ENCODE data around the gene ANKRD55. TPM values are rescaled to one million over a fixed set of nuclear protein-coding genes. Genes with fewer than 3 reads are reported as not detected.
"Not testable (repeated sequence)": the region's sequence is repeated elsewhere in the genome, so short reads cannot be mapped to it uniquely, and the experiment has no call there.

The ANKRD55 gene
- total and polyA plus RNA-seq, 2 donors (not counting 1 experiment from before 2014, with no cell fraction given): 0.07 TPM; not detected in 1

DNA sequence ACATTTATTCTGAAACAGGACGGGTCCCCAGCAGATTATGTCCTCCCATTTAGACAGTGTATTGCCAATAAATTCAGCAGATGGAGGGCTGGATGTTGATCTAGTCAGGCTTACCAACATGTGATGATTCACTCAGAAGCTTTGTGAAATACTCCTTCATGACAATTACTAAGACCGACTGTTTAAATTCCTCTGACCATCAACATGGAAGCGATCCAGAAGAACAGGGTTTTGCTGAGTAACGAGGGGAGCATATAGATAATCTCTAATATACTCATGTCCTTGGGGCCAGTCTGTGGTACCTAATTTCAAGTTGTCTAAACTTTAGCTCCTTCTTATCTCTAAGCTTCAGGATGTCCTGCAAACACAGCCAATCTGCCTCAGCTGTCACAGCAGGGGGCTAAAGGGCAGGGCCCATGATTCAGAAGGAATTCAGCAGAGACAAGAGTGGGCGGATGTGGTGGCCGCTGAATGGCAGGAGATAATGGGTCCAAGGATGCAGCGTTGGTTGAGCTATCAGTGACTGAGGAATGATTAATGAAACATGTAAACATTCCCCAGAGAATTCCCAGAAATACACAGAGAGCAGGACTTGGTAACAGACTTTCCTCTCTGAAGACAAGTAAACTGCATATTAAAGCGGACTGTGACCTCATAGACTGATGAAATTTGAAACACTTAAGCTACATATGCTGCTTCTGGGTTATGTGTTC, 109.4 kb downstream of the ANKRD55 start:
- DNase-seq: no peak
- Histone ChIP-seq H3K4me1 (ENCODE audit: control insufficient read depth in 2 of 2, insufficient read depth in 2 of 2, low read length in 2 of 2) (no peaks in the 10 kb centered on the region), H3K9ac (ENCODE audit: low read length) (no peak overlapping the region), H4K20me1 (ENCODE audit: control insufficient read depth, insufficient read depth, low read length, poor library complexity, severe bottlenecking) (no peaks in the 10 kb centered on the region), H3K79me2 (ENCODE audit: control insufficient read depth, insufficient read depth, low read length) (no peaks in the 10 kb centered on the region), H3K36me3 (replicated peaks in 1 of 2; ENCODE audit: control extremely low read depth in 1 of 2, control insufficient read depth in 1 of 2, extremely low read depth in 1 of 2, insufficient read depth in 2 of 2, low read length in 1 of 2) (no peaks in the 10 kb centered on the region), H3K27me3 (replicated peaks in 1 of 4; ENCODE audit: control extremely low read depth in 1 of 4, control insufficient read depth in 3 of 4, insufficient read depth in 4 of 4, low read length in 3 of 4) (peaks cover 0 to 6% (median 1%) of the 10 kb centered on the region in 4 experiments), H3K27ac (ENCODE audit: low read length in 2 of 2) (no peak overlapping the region), H3K4me3 (ENCODE audit: control extremely low read depth in 1 of 5, extremely low read depth in 1 of 5, insufficient read depth in 1 of 5, low read depth in 2 of 5, low read length in 4 of 5) (no peak overlapping the region), H3K4me2 (replicated peaks; ENCODE audit: low read depth, low read length, poor library complexity, severe bottlenecking) (no peak overlapping the region), H2AFZ (ENCODE audit: insufficient read depth, low read depth, low read length, poor library complexity, severe bottlenecking) (no peak overlapping the region), H3K9me3 (ENCODE audit: control extremely low read depth in 1 of 3, control insufficient read depth in 2 of 3, insufficient read depth in 1 of 3, low read length in 2 of 3) (peaks cover 0 to 4% (median 0%) of the 10 kb centered on the region in 3 donors)
- H3K4me3 Mint-ChIP-seq: no peak overlapping the region
- peaks cover 3% of the 10 kb centered on the region for H3K9me3 Mint-ChIP-seq (ENCODE audit: insufficient read depth)
- no peak overlapping the region for H3K27ac Mint-ChIP-seq
- CTCF ChIA-PET: no interaction called here
- intact Hi-C loops (cut with micrococcal nuclease): no loop called here
- 100% methylated on average over 1 of the region's 8 CpGs for WGBS (ENCODE audit: insufficient coverage)
- no peaks in the 10 kb centered on the region for H3K4me1 Mint-ChIP-seq
- POLR2A ChIA-PET: no interaction called here
- TF ChIP-seq, protein P1, sequence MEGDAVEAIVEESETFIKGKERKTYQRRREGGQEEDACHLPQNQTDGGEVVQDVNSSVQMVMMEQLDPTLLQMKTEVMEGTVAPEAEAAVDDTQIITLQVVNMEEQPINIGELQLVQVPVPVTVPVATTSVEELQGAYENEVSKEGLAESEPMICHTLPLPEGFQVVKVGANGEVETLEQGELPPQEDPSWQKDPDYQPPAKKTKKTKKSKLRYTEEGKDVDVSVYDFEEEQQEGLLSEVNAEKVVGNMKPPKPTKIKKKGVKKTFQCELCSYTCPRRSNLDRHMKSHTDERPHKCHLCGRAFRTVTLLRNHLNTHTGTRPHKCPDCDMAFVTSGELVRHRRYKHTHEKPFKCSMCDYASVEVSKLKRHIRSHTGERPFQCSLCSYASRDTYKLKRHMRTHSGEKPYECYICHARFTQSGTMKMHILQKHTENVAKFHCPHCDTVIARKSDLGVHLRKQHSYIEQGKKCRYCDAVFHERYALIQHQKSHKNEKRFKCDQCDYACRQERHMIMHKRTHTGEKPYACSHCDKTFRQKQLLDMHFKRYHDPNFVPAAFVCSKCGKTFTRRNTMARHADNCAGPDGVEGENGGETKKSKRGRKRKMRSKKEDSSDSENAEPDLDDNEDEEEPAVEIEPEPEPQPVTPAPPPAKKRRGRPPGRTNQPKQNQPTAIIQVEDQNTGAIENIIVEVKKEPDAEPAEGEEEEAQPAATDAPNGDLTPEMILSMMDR (IDR thresholded peaks at IDR 0.05): no peak
- TF ChIP-seq EZH2 (IDR thresholded peaks at IDR 0.05; ENCODE audit: borderline replicate concordance, insufficient read depth, low read depth, low read length, poor library complexity, severe bottlenecking): no peak
- H3K27me3 Mint-ChIP-seq: peaks cover 22% of the 10 kb centered on the region
- no peak for ATAC-seq (ENCODE audit: low read depth)

DNA sequence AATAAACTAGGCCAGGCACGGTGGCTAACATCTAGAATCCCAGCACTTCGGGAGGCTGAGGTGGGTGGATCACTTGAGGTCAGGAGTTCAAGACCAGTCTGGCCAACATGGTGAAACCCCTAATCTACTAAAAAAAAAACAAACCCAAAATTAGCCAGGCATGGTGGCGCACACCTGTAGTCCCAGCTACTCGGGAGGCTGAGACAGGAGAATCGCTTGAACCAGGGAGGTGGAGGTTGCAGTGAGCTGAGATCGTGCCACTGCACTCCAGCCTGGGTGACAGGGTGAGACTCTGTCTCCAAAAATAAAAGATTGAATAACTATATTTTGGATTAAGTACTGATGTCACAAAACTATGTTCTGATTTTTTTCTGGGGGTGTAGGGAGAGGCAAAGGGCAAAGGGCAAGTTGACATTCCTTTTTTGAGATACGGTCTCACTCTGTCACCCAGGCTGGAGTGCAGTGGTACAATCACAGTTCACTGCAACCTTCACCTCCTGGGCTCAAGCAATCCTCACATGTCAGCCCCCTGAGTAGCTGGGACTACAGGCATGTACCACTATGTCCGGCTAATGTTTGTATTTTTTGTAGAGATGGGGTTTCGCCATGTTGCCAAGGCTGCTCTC, 110.7 kb downstream of the ANKRD55 start:
- H3K79me2 ChIP-seq (ENCODE audit: control insufficient read depth, insufficient read depth, low read length); H4K20me1 ChIP-seq (ENCODE audit: control insufficient read depth, insufficient read depth, low read length, poor library complexity, severe bottlenecking); H3K36me3 ChIP-seq (replicated peaks in 1 of 2; ENCODE audit: control extremely low read depth in 1 of 2, control insufficient read depth in 1 of 2, extremely low read depth in 1 of 2, insufficient read depth in 2 of 2, low read length in 1 of 2); H3K9ac ChIP-seq (ENCODE audit: low read length); CTCF ChIA-PET; H3K9me3 Mint-ChIP-seq (ENCODE audit: insufficient read depth); H3K9me3 ChIP-seq (ENCODE audit: control extremely low read depth in 1 of 3, control insufficient read depth in 2 of 3, insufficient read depth in 1 of 3, low read length in 2 of 3); H3K4me3 ChIP-seq (ENCODE audit: control extremely low read depth in 1 of 5, extremely low read depth in 1 of 5, insufficient read depth in 1 of 5, low read depth in 2 of 5, low read length in 4 of 5); H3K4me2 ChIP-seq (replicated peaks; ENCODE audit: low read depth, low read length, poor library complexity, severe bottlenecking); H3K27ac ChIP-seq (ENCODE audit: low read length in 2 of 2); H3K4me3 Mint-ChIP-seq; intact Hi-C loops (cut with micrococcal nuclease); H3K27me3 ChIP-seq (replicated peaks in 1 of 4; ENCODE audit: control extremely low read depth in 1 of 4, control insufficient read depth in 3 of 4, insufficient read depth in 4 of 4, low read length in 3 of 4); H3K4me1 ChIP-seq (ENCODE audit: control insufficient read depth in 2 of 2, insufficient read depth in 2 of 2, low read length in 2 of 2); POLR2A ChIA-PET; ATAC-seq (ENCODE audit: low read depth); H3K4me1 Mint-ChIP-seq; H3K27ac Mint-ChIP-seq; H2AFZ ChIP-seq (ENCODE audit: insufficient read depth, low read depth, low read length, poor library complexity, severe bottlenecking); DNase-seq: not testable (repeated sequence)
- 93% methylated on average over 8 of the region's 9 CpGs for WGBS (ENCODE audit: insufficient coverage)
- H3K27me3 Mint-ChIP-seq: peaks cover 18% of the 10 kb centered on the region

Data from B cell (primary cell).